Neutrophil (primary cell): Measurements from ENCODE around the gene SLC35A2.
"Not testable (repeated sequence)": the region's sequence is repeated elsewhere in the genome, so short reads cannot be mapped to it uniquely, and the experiment has no call there.

ENCODE experiments used
- H3K27ac ChIP-seq: fragments of 200-600 bp; sonication (generic); 2 replicates; pipeline ENCODE4 v1.5.1; 2016; ENCODE audit warnings: mild to moderate bottlenecking, moderate library complexity
- H3K27me3 ChIP-seq: fragments of 200-600 bp; sonication (generic); 2 replicates; pipeline ENCODE4 v1.6.0; 2016; ENCODE audit warnings: mild to moderate bottlenecking
- H3K36me3 ChIP-seq: fragments of 200-600 bp; sonication (generic); 2 replicates; pipeline ENCODE4 v1.5.1; 2017
- H3K4me1 ChIP-seq, 2 experiments: fragments of 200-600 bp in 1 of 2; sonication (generic) in 1 of 2; 1 replicate in 1 of 2; 2 replicates in 1 of 2; pipeline versions ENCODE4 v1.5.1 to v1.6.1; 2013 to 2016; ENCODE audit warnings: low read depth in 1 of 2, low read length in 1 of 2, mild to moderate bottlenecking in 1 of 2, moderate library complexity in 1 of 2; ENCODE audit not compliant: control insufficient read depth in 1 of 2, insufficient read depth in 1 of 2
- H3K4me3 ChIP-seq, 2 experiments: fragments of 200-600 bp in 1 of 2; sonication (generic) in 1 of 2; 1 replicate in 1 of 2; 2 replicates in 1 of 2; pipeline ENCODE4 v1.5.1; 2013 to 2016; ENCODE audit warnings: low read depth in 1 of 2, low read length in 1 of 2, mild to moderate bottlenecking in 1 of 2, moderate library complexity in 1 of 2
- H3K9me3 ChIP-seq: fragments of 200-600 bp; sonication (generic); 2 replicates; pipeline ENCODE4 v1.5.1; 2016
- CTCF ChIP-seq: fragments of 200-600 bp; sonication (generic); IDR thresholded peaks from 2 replicates; pipeline ENCODE4 v1.5.1; 2016; ENCODE audit warnings: antibody characterized with exemption

The SLC35A2 gene

GRCh38 chrX:48892896-48893295, 18.6 kb downstream of the SLC35A2 start:
- TF ChIP-seq CTCF, result no peak
- no peak overlapping the region for H3K27ac ChIP-seq
- H3K27me3 ChIP-seq, result no peaks in the 10 kb centered on the region
- H3K4me3 ChIP-seq, result no peak overlapping the region
- H3K4me1 ChIP-seq, result peaks cover 11 to 18% of the 10 kb centered on the region in 2 experiments
- H3K9me3 ChIP-seq, result no peaks in the 10 kb centered on the region
- no peaks in the 10 kb centered on the region for H3K36me3 ChIP-seq

- Histone ChIP-seq H3K36me3 (no peaks in the 10 kb centered on the region), H3K4me1 (peaks cover 9 to 15% of the 10 kb centered on the region in 2 experiments), H3K27me3 (no peaks in the 10 kb centered on the region), H3K4me3 (peak overlapping the region; percentile 61 to 79), H3K27ac (peak overlapping the region; percentile 65), H3K9me3 (no peaks in the 10 kb centered on the region)
- TF ChIP-seq CTCF, result peak; percentile 69
Observed at GRCh38 chrX:48891402-48892288, 19.8 kb downstream of the SLC35A2 start.

GRCh38 chrX:48890934-48891401, 20.5 kb downstream of the SLC35A2 start:
- H3K36me3 ChIP-seq, result no peaks in the 10 kb centered on the region
- H3K4me1 ChIP-seq, result peaks cover 5 to 10% of the 10 kb centered on the region in 2 experiments
- no peak for TF ChIP-seq CTCF
- H3K27me3 ChIP-seq, result no peaks in the 10 kb centered on the region
- no peaks in the 10 kb centered on the region for H3K9me3 ChIP-seq
- peak overlapping the region; percentile 65 for H3K27ac ChIP-seq
- peak overlapping the region; percentile 61 to 79 for H3K4me3 ChIP-seq

- peak overlapping the region; percentile 61 to 79 for H3K4me3 ChIP-seq
- no peak overlapping the region for H3K27ac ChIP-seq
- no peaks in the 10 kb centered on the region for H3K36me3 ChIP-seq
- H3K27me3 ChIP-seq, result no peaks in the 10 kb centered on the region
- no peaks in the 10 kb centered on the region for H3K9me3 ChIP-seq
- H3K4me1 ChIP-seq, result peaks cover 5 to 10% of the 10 kb centered on the region in 2 experiments
- no peak for TF ChIP-seq CTCF
Observed at GRCh38 chrX:48890296-48890925, 21.0 kb downstream of the SLC35A2 start.

GRCh38 chrX:48886586-48886985, 24.9 kb downstream of the SLC35A2 start:
- H3K4me1 ChIP-seq, H3K27me3 ChIP-seq, H3K36me3 ChIP-seq, H3K27ac ChIP-seq, H3K4me3 ChIP-seq, H3K9me3 ChIP-seq: not testable (repeated sequence)

GRCh38 chrX:48883729-48884128, 27.7 kb downstream of the SLC35A2 start:
- H3K4me3 ChIP-seq, result no peak overlapping the region
- TF ChIP-seq CTCF, result no peak
- no peaks in the 10 kb centered on the region for H3K9me3 ChIP-seq
- no peaks in the 10 kb centered on the region for H3K27me3 ChIP-seq
- no peak overlapping the region for H3K27ac ChIP-seq
- no peaks in the 10 kb centered on the region for H3K4me1 ChIP-seq
- H3K36me3 ChIP-seq, result no peaks in the 10 kb centered on the region

GRCh38 chrX:48876944-48877343, 34.5 kb downstream of the SLC35A2 start:
- not testable (repeated sequence) for H3K36me3 ChIP-seq, H3K27ac ChIP-seq, H3K4me1 ChIP-seq, H3K9me3 ChIP-seq, H3K27me3 ChIP-seq, H3K4me3 ChIP-seq

- not testable (repeated sequence) for H3K9me3 ChIP-seq, H3K27ac ChIP-seq, H3K36me3 ChIP-seq, H3K4me1 ChIP-seq, H3K27me3 ChIP-seq, H3K4me3 ChIP-seq
Observed at GRCh38 chrX:48872017-48872416, 39.4 kb downstream of the SLC35A2 start.
